Measurements from ENCODE around the gene FAM50B. TPM values are rescaled to one million over a fixed set of nuclear protein-coding genes. Genes with fewer than 3 reads are reported as not detected.

The FAM50B gene
- total and polyA plus RNA-seq, 2 experiments from 2014 or later = 4.4 to 4.8 TPM

DNA sequence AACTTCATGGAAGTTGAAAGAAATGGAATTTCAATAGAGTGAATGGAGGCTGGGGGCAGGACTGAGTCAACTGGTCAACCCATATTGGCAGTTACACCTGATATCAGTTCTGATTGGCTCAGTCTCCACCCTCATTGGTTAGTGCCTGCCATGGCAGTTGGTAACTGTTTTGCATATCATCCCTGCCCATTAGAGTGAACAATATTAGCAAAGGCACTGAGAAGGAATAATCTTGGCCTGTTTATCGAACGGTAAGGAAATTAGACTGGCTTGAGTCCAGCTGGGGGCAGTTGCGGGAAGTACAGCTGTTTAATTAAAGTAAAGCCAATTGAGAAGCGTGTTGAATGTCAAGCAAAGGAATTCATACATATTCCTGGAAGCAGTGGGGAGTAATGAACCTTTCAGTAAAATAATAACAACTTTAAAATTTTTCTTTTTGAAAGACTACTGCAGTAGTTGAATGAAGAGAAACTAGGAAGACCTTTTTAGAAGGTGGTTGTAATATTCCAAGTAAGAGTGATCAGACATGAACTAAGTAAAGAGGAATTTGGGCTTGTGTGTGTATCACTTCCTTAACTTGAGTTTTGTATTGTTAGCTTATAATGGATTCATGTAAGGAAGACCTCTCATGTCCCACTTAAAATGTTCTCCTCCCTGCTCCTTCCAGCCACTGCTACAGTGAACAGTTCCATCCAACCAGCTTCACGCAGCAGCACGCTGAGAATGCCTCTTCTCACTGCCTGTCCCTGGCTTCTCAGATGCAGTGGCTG lies 17.2 kb upstream of the FAM50B start:
- Mint-ChIP-seq H3K4me1 (no peaks in the 10 kb centered on the region), H3K27me3 (ENCODE audit: insufficient read depth, low read depth, poor library complexity) (no peaks in the 10 kb centered on the region), H3K4me3 (no peak overlapping the region), H3K27ac (no peak overlapping the region), H3K36me3 (ENCODE audit: low read depth) (no peaks in the 10 kb centered on the region), H3K9me3 (no peaks in the 10 kb centered on the region)
- TF ChIP-seq STAT1 (IDR thresholded peaks at IDR 0.05; ENCODE audit: unreplicated experiment) = no peak
- no peak for TF ChIP-seq EZH2phosphoT487 (IDR thresholded peaks at IDR 0.05; ENCODE audit: unreplicated experiment)
- TF ChIP-seq, protein P1, sequence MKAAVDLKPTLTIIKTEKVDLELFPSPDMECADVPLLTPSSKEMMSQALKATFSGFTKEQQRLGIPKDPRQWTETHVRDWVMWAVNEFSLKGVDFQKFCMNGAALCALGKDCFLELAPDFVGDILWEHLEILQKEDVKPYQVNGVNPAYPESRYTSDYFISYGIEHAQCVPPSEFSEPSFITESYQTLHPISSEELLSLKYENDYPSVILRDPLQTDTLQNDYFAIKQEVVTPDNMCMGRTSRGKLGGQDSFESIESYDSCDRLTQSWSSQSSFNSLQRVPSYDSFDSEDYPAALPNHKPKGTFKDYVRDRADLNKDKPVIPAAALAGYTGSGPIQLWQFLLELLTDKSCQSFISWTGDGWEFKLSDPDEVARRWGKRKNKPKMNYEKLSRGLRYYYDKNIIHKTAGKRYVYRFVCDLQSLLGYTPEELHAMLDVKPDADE (IDR thresholded peaks at IDR 0.05) = no peak
- TF ChIP-seq CREB1 (CRISPR knock-in tag; IDR thresholded peaks at IDR 0.05; ENCODE audit: low read depth) = no peak
- TF ChIP-seq, protein P2, sequence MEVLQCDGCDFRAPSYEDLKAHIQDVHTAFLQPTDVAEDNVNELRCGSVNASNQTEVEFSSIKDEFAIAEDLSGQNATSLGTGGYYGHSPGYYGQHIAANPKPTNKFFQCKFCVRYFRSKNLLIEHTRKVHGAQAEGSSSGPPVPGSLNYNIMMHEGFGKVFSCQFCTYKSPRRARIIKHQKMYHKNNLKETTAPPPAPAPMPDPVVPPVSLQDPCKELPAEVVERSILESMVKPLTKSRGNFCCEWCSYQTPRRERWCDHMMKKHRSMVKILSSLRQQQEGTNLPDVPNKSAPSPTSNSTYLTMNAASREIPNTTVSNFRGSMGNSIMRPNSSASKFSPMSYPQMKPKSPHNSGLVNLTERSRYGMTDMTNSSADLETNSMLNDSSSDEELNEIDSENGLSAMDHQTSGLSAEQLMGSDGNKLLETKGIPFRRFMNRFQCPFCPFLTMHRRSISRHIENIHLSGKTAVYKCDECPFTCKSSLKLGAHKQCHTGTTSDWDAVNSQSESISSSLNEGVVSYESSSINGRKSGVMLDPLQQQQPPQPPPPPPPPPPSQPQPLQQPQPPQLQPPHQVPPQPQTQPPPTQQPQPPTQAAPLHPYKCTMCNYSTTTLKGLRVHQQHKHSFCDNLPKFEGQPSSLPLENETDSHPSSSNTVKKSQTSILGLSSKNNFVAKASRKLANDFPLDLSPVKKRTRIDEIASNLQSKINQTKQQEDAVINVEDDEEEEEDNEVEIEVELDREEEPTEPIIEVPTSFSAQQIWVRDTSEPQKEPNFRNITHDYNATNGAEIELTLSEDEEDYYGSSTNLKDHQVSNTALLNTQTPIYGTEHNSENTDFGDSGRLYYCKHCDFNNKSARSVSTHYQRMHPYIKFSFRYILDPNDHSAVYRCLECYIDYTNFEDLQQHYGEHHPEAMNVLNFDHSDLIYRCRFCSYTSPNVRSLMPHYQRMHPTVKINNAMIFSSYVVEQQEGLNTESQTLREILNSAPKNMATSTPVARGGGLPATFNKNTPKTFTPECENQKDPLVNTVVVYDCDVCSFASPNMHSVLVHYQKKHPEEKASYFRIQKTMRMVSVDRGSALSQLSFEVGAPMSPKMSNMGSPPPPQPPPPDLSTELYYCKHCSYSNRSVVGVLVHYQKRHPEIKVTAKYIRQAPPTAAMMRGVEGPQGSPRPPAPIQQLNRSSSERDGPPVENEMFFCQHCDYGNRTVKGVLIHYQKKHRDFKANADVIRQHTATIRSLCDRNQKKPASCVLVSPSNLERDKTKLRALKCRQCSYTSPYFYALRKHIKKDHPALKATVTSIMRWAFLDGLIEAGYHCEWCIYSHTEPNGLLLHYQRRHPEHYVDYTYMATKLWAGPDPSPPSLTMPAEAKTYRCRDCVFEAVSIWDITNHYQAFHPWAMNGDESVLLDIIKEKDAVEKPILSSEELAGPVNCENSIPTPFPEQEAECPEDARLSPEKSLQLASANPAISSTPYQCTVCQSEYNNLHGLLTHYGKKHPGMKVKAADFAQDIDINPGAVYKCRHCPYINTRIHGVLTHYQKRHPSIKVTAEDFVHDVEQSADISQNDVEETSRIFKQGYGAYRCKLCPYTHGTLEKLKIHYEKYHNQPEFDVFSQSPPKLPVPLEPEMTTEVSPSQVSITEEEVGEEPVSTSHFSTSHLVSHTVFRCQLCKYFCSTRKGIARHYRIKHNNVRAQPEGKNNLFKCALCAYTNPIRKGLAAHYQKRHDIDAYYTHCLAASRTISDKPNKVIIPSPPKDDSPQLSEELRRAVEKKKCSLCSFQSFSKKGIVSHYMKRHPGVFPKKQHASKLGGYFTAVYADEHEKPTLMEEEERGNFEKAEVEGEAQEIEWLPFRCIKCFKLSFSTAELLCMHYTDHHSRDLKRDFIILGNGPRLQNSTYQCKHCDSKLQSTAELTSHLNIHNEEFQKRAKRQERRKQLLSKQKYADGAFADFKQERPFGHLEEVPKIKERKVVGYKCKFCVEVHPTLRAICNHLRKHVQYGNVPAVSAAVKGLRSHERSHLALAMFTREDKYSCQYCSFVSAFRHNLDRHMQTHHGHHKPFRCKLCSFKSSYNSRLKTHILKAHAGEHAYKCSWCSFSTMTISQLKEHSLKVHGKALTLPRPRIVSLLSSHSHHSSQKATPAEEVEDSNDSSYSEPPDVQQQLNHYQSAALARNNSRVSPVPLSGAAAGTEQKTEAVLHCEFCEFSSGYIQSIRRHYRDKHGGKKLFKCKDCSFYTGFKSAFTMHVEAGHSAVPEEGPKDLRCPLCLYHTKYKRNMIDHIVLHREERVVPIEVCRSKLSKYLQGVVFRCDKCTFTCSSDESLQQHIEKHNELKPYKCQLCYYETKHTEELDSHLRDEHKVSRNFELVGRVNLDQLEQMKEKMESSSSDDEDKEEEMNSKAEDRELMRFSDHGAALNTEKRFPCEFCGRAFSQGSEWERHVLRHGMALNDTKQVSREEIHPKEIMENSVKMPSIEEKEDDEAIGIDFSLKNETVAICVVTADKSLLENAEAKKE (CRISPR knock-in tag; IDR thresholded peaks at IDR 0.05) = no peak
- TF ChIP-seq POLR2AphosphoS5 (IDR thresholded peaks at IDR 0.05; ENCODE audit: low read depth) = no peak
- TF ChIP-seq NANOG (IDR thresholded peaks at IDR 0.05; ENCODE audit: borderline replicate concordance) = no peak
- TF ChIP-seq ZNF114 (CRISPR knock-in tag; IDR thresholded peaks at IDR 0.05) = no peak
- TF ChIP-seq ZNF331 (CRISPR knock-in tag; IDR thresholded peaks at IDR 0.05; ENCODE audit: low read depth) = no peak
- TF ChIP-seq, protein P3, sequence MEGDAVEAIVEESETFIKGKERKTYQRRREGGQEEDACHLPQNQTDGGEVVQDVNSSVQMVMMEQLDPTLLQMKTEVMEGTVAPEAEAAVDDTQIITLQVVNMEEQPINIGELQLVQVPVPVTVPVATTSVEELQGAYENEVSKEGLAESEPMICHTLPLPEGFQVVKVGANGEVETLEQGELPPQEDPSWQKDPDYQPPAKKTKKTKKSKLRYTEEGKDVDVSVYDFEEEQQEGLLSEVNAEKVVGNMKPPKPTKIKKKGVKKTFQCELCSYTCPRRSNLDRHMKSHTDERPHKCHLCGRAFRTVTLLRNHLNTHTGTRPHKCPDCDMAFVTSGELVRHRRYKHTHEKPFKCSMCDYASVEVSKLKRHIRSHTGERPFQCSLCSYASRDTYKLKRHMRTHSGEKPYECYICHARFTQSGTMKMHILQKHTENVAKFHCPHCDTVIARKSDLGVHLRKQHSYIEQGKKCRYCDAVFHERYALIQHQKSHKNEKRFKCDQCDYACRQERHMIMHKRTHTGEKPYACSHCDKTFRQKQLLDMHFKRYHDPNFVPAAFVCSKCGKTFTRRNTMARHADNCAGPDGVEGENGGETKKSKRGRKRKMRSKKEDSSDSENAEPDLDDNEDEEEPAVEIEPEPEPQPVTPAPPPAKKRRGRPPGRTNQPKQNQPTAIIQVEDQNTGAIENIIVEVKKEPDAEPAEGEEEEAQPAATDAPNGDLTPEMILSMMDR (conservative IDR thresholded peaks at IDR 0.05; ENCODE audit: low read depth in 2 of 2) = no peak
- TF ChIP-seq JUNB (IDR thresholded peaks at IDR 0.05; ENCODE audit: unreplicated experiment) = no peak
- no peak overlapping the region for H2AFZ ChIP-seq
- no peaks in the 10 kb centered on the region for H3K27me3 ChIP-seq (ENCODE audit: insufficient read depth)
- H3K4me2 ChIP-seq = no peak overlapping the region
- H3K36me3 ChIP-seq (ENCODE audit: insufficient read depth) = no peaks in the 10 kb centered on the region
- no peaks in the 10 kb centered on the region for H3K79me2 ChIP-seq (replicated peaks; ENCODE audit: insufficient read depth)
- no peak overlapping the region for H3K27ac ChIP-seq (ENCODE audit: low read depth)
- H3K4me3 ChIP-seq = no peak overlapping the region
- H3K9me2 ChIP-seq (ENCODE audit: insufficient read depth) = no peaks in the 10 kb centered on the region
- H3K4me1 ChIP-seq (ENCODE audit: insufficient read depth) = no peaks in the 10 kb centered on the region
- no peaks in the 10 kb centered on the region for H3F3A ChIP-seq (replicated peaks; ENCODE audit: low read depth)
- ATAC-seq = no peak
- H4K20me1 ChIP-seq (replicated peaks; ENCODE audit: insufficient read depth) = no peaks in the 10 kb centered on the region
- DNase-seq (ENCODE audit: low spot score) = no peak

All from GM23338 (cell line).